Endometrial microvascular endothelial cells (primary cell): Measurements from ENCODE around the gene PPP2R2C. TPM values are rescaled to one million over a fixed set of nuclear protein-coding genes. Genes with fewer than 3 reads are reported as not detected.

ENCODE experiments used
- in situ Hi-C: cut with HindIII; loops from 2 replicates; pipeline ENCODE4 v1.10.0; 2017; ENCODE audit warnings: low sequenced_read_pairs, low pct_unique_long_range_greater_than_20kb; ENCODE audit errors: inconsistent ontology term
- total RNA-seq: library from RNA; depleted of rRNA; stranded (reverse); fragments of >200 nt; gene quantifications from one replicate; pipeline ENCODE4 v1.2.3, GENCODE V29; 2015; ENCODE audit errors: inconsistent ontology term

The PPP2R2C gene
- total RNA-seq, 1 donor from 2014 or later = not detected

GRCh38 chr4:6440506-6441201, 31.8 kb downstream of the PPP2R2C start:
- in situ Hi-C loops = no loop called here

GRCh38 chr4:6439120-6439762, 33.2 kb downstream of the PPP2R2C start:
- in situ Hi-C loops = no loop called here

- in situ Hi-C loops = no loop called here
Measured at GRCh38 chr4:6437826-6438238, 34.6 kb downstream of the PPP2R2C start.

- in situ Hi-C loops = no loop called here
Measured at GRCh38 chr4:6435010-6435409, 37.4 kb downstream of the PPP2R2C start.

- in situ Hi-C loops = no loop called here
Measured at GRCh38 chr4:6430927-6431326, 41.5 kb downstream of the PPP2R2C start.

GRCh38 chr4:6427439-6428090, 44.8 kb downstream of the PPP2R2C start:
- in situ Hi-C loops = no loop called here

- in situ Hi-C loops = no loop called here
Measured at GRCh38 chr4:6426571-6427438, 45.6 kb downstream of the PPP2R2C start.

- in situ Hi-C loops = no loop called here
Measured at GRCh38 chr4:6425911-6426310, 46.5 kb downstream of the PPP2R2C start.

- in situ Hi-C loops = no loop called here
Measured at GRCh38 chr4:6425336-6425735, 47.1 kb downstream of the PPP2R2C start.

- in situ Hi-C loops = no loop called here
Measured at GRCh38 chr4:6424425-6424824, 48.0 kb downstream of the PPP2R2C start.

- in situ Hi-C loops = no loop called here
Measured at GRCh38 chr4:6423575-6423974, 48.8 kb downstream of the PPP2R2C start.

- in situ Hi-C loops = no loop called here
Measured at GRCh38 chr4:6422866-6423265, 49.5 kb downstream of the PPP2R2C start.

- in situ Hi-C loops = no loop called here
Measured at GRCh38 chr4:6422105-6422504, 50.3 kb downstream of the PPP2R2C start.

GRCh38 chr4:6421397-6421796, 51.0 kb downstream of the PPP2R2C start:
- in situ Hi-C loops = no loop called here

- in situ Hi-C loops = no loop called here
Measured at GRCh38 chr4:6420972-6421371, 51.4 kb downstream of the PPP2R2C start.

GRCh38 chr4:6420036-6420435, 52.4 kb downstream of the PPP2R2C start:
- in situ Hi-C loops = no loop called here

- in situ Hi-C loops = no loop called here
Measured at GRCh38 chr4:6419452-6420028, 52.9 kb downstream of the PPP2R2C start.

GRCh38 chr4:6418193-6418755, 54.1 kb downstream of the PPP2R2C start:
- in situ Hi-C loops = no loop called here
